Fibroblast of pulmonary artery (primary cell): ENCODE results near the gene KMT5B.
A peak's percentile ranks its signal among the peaks of the same experiment; 100 is the strongest.

ENCODE experiments used
- DNase-seq: peaks from one replicate; pipeline ENCODE4 v3.0.0-alpha.2; 2010; ENCODE audit warnings: low read depth
- H3K4me3 ChIP-seq: replicated peaks from 2 replicates; pipeline ENCODE4 v1.5.1; 2011; ENCODE audit warnings: low read depth, mild to moderate bottlenecking, control low read depth, low read length, moderate library complexity
- CTCF ChIP-seq: IDR thresholded peaks from 2 replicates; pipeline ENCODE4 v1.5.1; 2011; ENCODE audit warnings: mild to moderate bottlenecking, control low read depth, low read length, inconsistent platforms; ENCODE audit errors: missing control alignments

KMT5B gene

GRCh38 chr11:68146704-68147474 is 66.2 kb downstream of the KMT5B start:
- no peak overlapping the region for H3K4me3 ChIP-seq
- TF ChIP-seq CTCF, result no peak
- peak; percentile 49 for DNase-seq

GRCh38 chr11:68146010-68146540 is 67.0 kb downstream of the KMT5B start:
- TF ChIP-seq CTCF, result no peak
- no peak overlapping the region for H3K4me3 ChIP-seq
- DNase-seq, result no peak

GRCh38 chr11:68145120-68145866 is 67.8 kb downstream of the KMT5B start:
- DNase-seq, result no peak
- no peak for TF ChIP-seq CTCF
- H3K4me3 ChIP-seq, result no peak overlapping the region

GRCh38 chr11:68143310-68143689 is 69.8 kb downstream of the KMT5B start:
- no peak overlapping the region for H3K4me3 ChIP-seq
- no peak for DNase-seq
- TF ChIP-seq CTCF, result no peak

GRCh38 chr11:68142441-68143309 is 70.4 kb downstream of the KMT5B start:
- no peak for DNase-seq
- TF ChIP-seq CTCF, result no peak
- H3K4me3 ChIP-seq, result no peak overlapping the region

GRCh38 chr11:68142028-68142412 is 71.1 kb downstream of the KMT5B start:
- TF ChIP-seq CTCF, result no peak
- DNase-seq, result no peak
- no peak overlapping the region for H3K4me3 ChIP-seq
